IMR-90 (cell line): ENCODE data around the gene H1-8. TPM values are rescaled to one million over a fixed set of nuclear protein-coding genes. Genes with fewer than 3 reads are reported as not detected.
A peak's percentile ranks its signal among the peaks of the same experiment; 100 is the strongest.

Source experiments
- ATAC-seq: fragments of 200-7000 bp; cut with Tn5 transposase; 2 replicates; pipeline ENCODE4 v1.9.1; 2020; ENCODE audit warnings: low read depth, mild to moderate bottlenecking, moderate library complexity
- BruUV-seq: library from RNA; stranded (reverse); fragments of 400-500 nt; replicated peaks from 2 replicates; lab custom pipeline; 2021; lab: Mats Ljungman, UMichigan
- CTCF ChIA-PET: fragments of 300-600 bp; formaldehyde crosslinking; extraction: SDS; loops from one replicate; lab custom pipeline; 2021; ENCODE audit warnings: antibody characterized with exemption; lab: Yijun Ruan, JAX
- POLR2A ChIA-PET: fragments of 300-600 bp; sonication (Branson Sonifier 250); formaldehyde crosslinking; loops from one replicate; lab custom pipeline; 2022; ENCODE audit warnings: antibody characterized with exemption; ENCODE audit not compliant: unreplicated experiment; lab: Charles Lee
- DNase-seq: peaks from one replicate; pipeline ENCODE4 v3.0.0; 2013
- H2AFZ ChIP-seq: replicated peaks from 2 replicates; pipeline ENCODE3; 2013; ENCODE audit warnings: low read length, mild to moderate bottlenecking; ENCODE audit not compliant: poor library complexity
- H2AK5ac ChIP-seq: 2 replicates; pipeline ENCODE4 v1.6.1; 2013; ENCODE audit warnings: low read depth, low read length, inconsistent platforms
- H2AK9ac ChIP-seq: replicated peaks from 2 replicates; pipeline ENCODE3; 2013; ENCODE audit warnings: mild to moderate bottlenecking, low read depth, low read length, moderate library complexity; ENCODE audit not compliant: poor library complexity
- H2BK120ac ChIP-seq: 2 replicates; pipeline ENCODE4 v1.6.1; 2013; ENCODE audit warnings: low read depth, low read length, inconsistent platforms
- H2BK15ac ChIP-seq: 3 replicates; pipeline ENCODE4 v1.6.1; 2013; ENCODE audit warnings: low read depth, low read length, inconsistent platforms
- H2BK20ac ChIP-seq: 2 replicates; pipeline ENCODE4 v1.6.1; 2013; ENCODE audit warnings: low read depth, mild to moderate bottlenecking, inconsistent platforms, low read length, moderate library complexity
- H2BK5ac ChIP-seq: 2 replicates; pipeline ENCODE4 v1.6.1; 2013; ENCODE audit warnings: mild to moderate bottlenecking, low read depth, low read length, inconsistent platforms; ENCODE audit not compliant: poor library complexity, severe bottlenecking
- H3K14ac ChIP-seq: replicated peaks from 2 replicates; pipeline ENCODE4 v1.6.1; 2013; ENCODE audit warnings: low read depth, low read length, inconsistent platforms
- H3K18ac ChIP-seq: 2 replicates; pipeline ENCODE4 v1.6.1; 2013; ENCODE audit warnings: low read depth, low read length, control low read depth
- H3K23ac ChIP-seq: 2 replicates; pipeline ENCODE4 v1.6.1; 2013; ENCODE audit warnings: low read depth, low read length, inconsistent platforms
- H3K27ac ChIP-seq: 2 replicates; pipeline ENCODE4 v1.5.1; 2013; ENCODE audit warnings: mild to moderate bottlenecking, control low read depth, low read length; ENCODE audit not compliant: insufficient read depth
- H3K27me3 ChIP-seq: 2 replicates; pipeline ENCODE4 v1.6.1; 2013; ENCODE audit warnings: low read length; ENCODE audit not compliant: control insufficient read depth, insufficient read depth
- H3K36me3 ChIP-seq: 2 replicates; pipeline ENCODE4 v1.6.1; 2013; ENCODE audit warnings: low read length, mixed read lengths; ENCODE audit not compliant: control insufficient read depth, insufficient read depth
- H3K4ac ChIP-seq: 2 replicates; pipeline ENCODE4 v1.6.1; 2013; ENCODE audit warnings: low read depth, low read length, inconsistent platforms
- H3K4me1 ChIP-seq: 2 replicates; pipeline ENCODE4 v1.6.1; 2013; ENCODE audit warnings: low read length, mixed read lengths; ENCODE audit not compliant: control insufficient read depth, insufficient read depth
- H3K4me2 ChIP-seq: 2 replicates; pipeline ENCODE4 v1.6.1; 2013; ENCODE audit warnings: low read depth, mild to moderate bottlenecking, control low read depth, low read length, moderate library complexity
- H3K4me3 ChIP-seq: 2 replicates; pipeline ENCODE4 v1.5.1; 2013; ENCODE audit warnings: low read depth, mild to moderate bottlenecking, control low read depth, low read length, moderate library complexity; ENCODE audit not compliant: insufficient read depth
- H3K56ac ChIP-seq: 2 replicates; pipeline ENCODE4 v1.6.1; 2013; ENCODE audit warnings: low read length, inconsistent platforms; ENCODE audit not compliant: insufficient read depth; ENCODE audit errors: extremely low read depth
- H3K79me1 ChIP-seq, 2 experiments: 2 replicates each; pipeline ENCODE4 v1.6.1; 2013; ENCODE audit warnings: low read length in 2 of 2, inconsistent platforms in 1 of 2, low read depth in 1 of 2
- H3K9ac ChIP-seq: 2 replicates; pipeline ENCODE4 v1.6.1; 2013; ENCODE audit warnings: low read depth, low read length, control low read depth
- H3K9me1 ChIP-seq: 2 replicates; pipeline ENCODE4 v1.6.1; 2013; ENCODE audit warnings: low read length, inconsistent platforms; ENCODE audit not compliant: insufficient read depth
- H3K9me3 ChIP-seq: 2 replicates; pipeline ENCODE4 v1.6.1; 2013; ENCODE audit warnings: low read length; ENCODE audit not compliant: control insufficient read depth, insufficient read depth
- H4K20me1 ChIP-seq: 2 replicates; pipeline ENCODE4 v1.6.1; 2013; ENCODE audit warnings: low read length, inconsistent platforms; ENCODE audit not compliant: insufficient read depth
- H4K5ac ChIP-seq: 2 replicates; pipeline ENCODE4 v1.6.1; 2013; ENCODE audit warnings: mild to moderate bottlenecking, low read depth, low read length, control low read depth
- H4K8ac ChIP-seq, 2 experiments: 2 replicates each; pipeline ENCODE4 v1.6.1; 2013; ENCODE audit warnings: low read depth in 2 of 2, low read length in 2 of 2, control low read depth in 1 of 2, inconsistent platforms in 1 of 2
- H4K91ac ChIP-seq: 2 replicates; pipeline ENCODE4 v1.6.1; 2013; ENCODE audit warnings: low read depth, low read length, inconsistent platforms; ENCODE audit not compliant: insufficient read depth
- BHLHE40 ChIP-seq: fragments of 150-350 bp; IDR thresholded peaks from 2 replicates; pipeline ENCODE4 v1.6.1; 2016; ENCODE audit warnings: mild to moderate bottlenecking, low read depth, low read length
- CEBPB ChIP-seq: IDR thresholded peaks from 2 replicates; pipeline ENCODE4 v1.6.1; 2012; ENCODE audit warnings: low read depth, low read length, improper control_type of control experiment
- CHD1 ChIP-seq: IDR thresholded peaks from 2 replicates; pipeline ENCODE4 v1.6.1; 2012; ENCODE audit warnings: low read depth, low read length, improper control_type of control experiment
- CTCF ChIP-seq: conservative IDR thresholded peaks from 2 replicates; pipeline ENCODE4 v1.5.1; 2012; ENCODE audit warnings: mild to moderate bottlenecking, low read depth, low read length, improper control_type of control experiment
- FOS ChIP-seq: fragments of 150-350 bp; IDR thresholded peaks from 2 replicates; pipeline ENCODE4 v1.6.1; 2016; ENCODE audit warnings: low read depth, low read length
- MAFK ChIP-seq: IDR thresholded peaks from 2 replicates; pipeline ENCODE4 v1.6.1; 2012; ENCODE audit warnings: low read depth, low read length, improper control_type of control experiment
- MXI1 ChIP-seq: IDR thresholded peaks from 2 replicates; pipeline ENCODE4 v1.6.1; 2012; ENCODE audit warnings: low read depth, mild to moderate bottlenecking, low read length, moderate library complexity, borderline replicate concordance
- NFE2L2 ChIP-seq: fragments of 150-350 bp; IDR thresholded peaks from 2 replicates; pipeline ENCODE4 v1.6.1; 2016; ENCODE audit warnings: low read depth, mild to moderate bottlenecking, low read length
- POLR2A ChIP-seq: IDR thresholded peaks from 2 replicates; pipeline ENCODE4 v1.6.1; 2012; ENCODE audit warnings: mild to moderate bottlenecking, low read depth, low read length
- RAD21 ChIP-seq: IDR thresholded peaks from 2 replicates; pipeline ENCODE4 v1.6.1; 2012; ENCODE audit warnings: low read length, improper control_type of control experiment
- RCOR1 ChIP-seq: IDR thresholded peaks from 2 replicates; pipeline ENCODE4 v1.6.1; 2012; ENCODE audit warnings: mild to moderate bottlenecking, low read length, improper control_type of control experiment; ENCODE audit not compliant: insufficient replicate concordance
- RFX5 ChIP-seq: IDR thresholded peaks from 2 replicates; pipeline ENCODE4 v1.8.0; 2012; ENCODE audit warnings: low read depth, mild to moderate bottlenecking, low read length, moderate library complexity
- SMC3 ChIP-seq: fragments of 150-350 bp; IDR thresholded peaks from 2 replicates; pipeline ENCODE4 v1.6.1; 2016; ENCODE audit warnings: low read depth, mild to moderate bottlenecking, antibody characterized with exemption, low read length, moderate library complexity
- WGBS, 2 experiments: methylation state at CpG; one replicate each; pipeline versions ENCODE4 v1.1.5 to v1.1.7; 2013; ENCODE audit warnings: missing lambda C conversion rate in 2 of 2; ENCODE audit not compliant: insufficient read length in 1 of 2; ENCODE audit errors: extremely low coverage in 2 of 2; 5-methylcytosine and 5-hydroxymethylcytosine counted together
- dilution Hi-C: fragments of 300-500 bp; cut with HindIII; formaldehyde crosslinking; loops from one replicate; pipeline ENCODE4 v1.14.3; 2018; ENCODE audit warnings: low sequenced_read_pairs; ENCODE audit not compliant: unreplicated experiment
- in situ Hi-C: fragments of 300-500 bp; cut with MboI; formaldehyde crosslinking; loops from 3 replicates; pipeline ENCODE4 v1.14.3; 2019; ENCODE audit warnings: low sequenced_read_pairs, inconsistent platforms, mixed read lengths
- intact Hi-C: fragments of 100-400 bp; cut with micrococcal nuclease; formaldehyde crosslinking; loops from 2 replicates; pipeline ENCODE4 v1.10.0; 2022
- polyA plus RNA-seq, 3 experiments: library from polyadenylated mRNA; depleted of rRNA; stranded (reverse); fragments of >200 nt; gene quantifications; 2 replicates each; pipeline ENCODE4 v1.2.3, GENCODE V29; 2012; ENCODE audit warnings: low replicate concordance in 1 of 3
- total RNA-seq: library from RNA; depleted of rRNA; stranded (reverse); fragments of >200 nt; gene quantifications from 2 replicates; pipeline ENCODE4 v1.2.3, GENCODE V29; 2012

The H1-8 gene
- total and polyA plus RNA-seq, 2 of the 4 experiments (the other 2 are of a cell fraction): not detected

GRCh38 chr3:129571605-129572547 lies 28.9 kb downstream of the H1-8 start:
- Histone ChIP-seq H3K9ac (no peak overlapping the region), H4K5ac (no peak overlapping the region), H3K79me1 (no peaks in the 10 kb centered on the region; a peak in 1 of 4 replicates), H4K8ac (no peak overlapping the region), H3K4me2 (no peak overlapping the region), H3K4me3 (no peak overlapping the region), H3K36me3 (peaks cover 37% of the 10 kb centered on the region; the same call in 1 of the 2 replicates), H3K27ac (no peak overlapping the region), H3K27me3 (no peaks in the 10 kb centered on the region), H2BK15ac (no peak overlapping the region), H2AK5ac (no peak overlapping the region), H3K18ac (no peak overlapping the region), H3K9me1 (no peaks in the 10 kb centered on the region), H2BK5ac (no peak overlapping the region), H2AFZ (no peak overlapping the region), H3K4me1 (peaks cover 1% of the 10 kb centered on the region; the same call in 1 of the 2 replicates), H3K14ac (no peak overlapping the region), H3K23ac (no peak overlapping the region), H3K4ac (no peak overlapping the region), H3K56ac (no peak overlapping the region), H2AK9ac (peak overlapping the region; percentile 22), H4K91ac (no peak overlapping the region), H2BK20ac (no peak overlapping the region), H3K9me3 (no peaks in the 10 kb centered on the region), H4K20me1 (no peaks in the 10 kb centered on the region), H2BK120ac (no peak overlapping the region)
- dilution Hi-C loops: no loop called here
- DNase-seq: no peak
- no TSS peak for BruUV-seq
- ATAC-seq: no peak
- in situ Hi-C loops: no loop called here
- ChIA-PET CTCF (no interaction called here), POLR2A (no interaction called here)
- intact Hi-C loops: no loop called here
- 98% methylated on average over 6 of the region's 22 CpGs; no CpG with 5 or more reads in 1 of the 2 experiments for WGBS, 2 experiments
- TF ChIP-seq BHLHE40 (no peak), CTCF (no peak), MXI1 (no peak), RAD21 (no peak), NFE2L2 (no peak), FOS (no peak), CEBPB (no peak), RCOR1 (no peak), POLR2A (no peak), RFX5 (no peak), CHD1 (no peak), MAFK (no peak), SMC3 (no peak)
